ENCODE measurements around the gene NDFIP1.
"Not testable (repeated sequence)": the region's sequence is repeated elsewhere in the genome, so short reads cannot be mapped to it uniquely, and the experiment has no call there.

NDFIP1 gene, protein sequence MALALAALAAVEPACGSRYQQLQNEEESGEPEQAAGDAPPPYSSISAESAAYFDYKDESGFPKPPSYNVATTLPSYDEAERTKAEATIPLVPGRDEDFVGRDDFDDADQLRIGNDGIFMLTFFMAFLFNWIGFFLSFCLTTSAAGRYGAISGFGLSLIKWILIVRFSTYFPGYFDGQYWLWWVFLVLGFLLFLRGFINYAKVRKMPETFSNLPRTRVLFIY

DNA sequence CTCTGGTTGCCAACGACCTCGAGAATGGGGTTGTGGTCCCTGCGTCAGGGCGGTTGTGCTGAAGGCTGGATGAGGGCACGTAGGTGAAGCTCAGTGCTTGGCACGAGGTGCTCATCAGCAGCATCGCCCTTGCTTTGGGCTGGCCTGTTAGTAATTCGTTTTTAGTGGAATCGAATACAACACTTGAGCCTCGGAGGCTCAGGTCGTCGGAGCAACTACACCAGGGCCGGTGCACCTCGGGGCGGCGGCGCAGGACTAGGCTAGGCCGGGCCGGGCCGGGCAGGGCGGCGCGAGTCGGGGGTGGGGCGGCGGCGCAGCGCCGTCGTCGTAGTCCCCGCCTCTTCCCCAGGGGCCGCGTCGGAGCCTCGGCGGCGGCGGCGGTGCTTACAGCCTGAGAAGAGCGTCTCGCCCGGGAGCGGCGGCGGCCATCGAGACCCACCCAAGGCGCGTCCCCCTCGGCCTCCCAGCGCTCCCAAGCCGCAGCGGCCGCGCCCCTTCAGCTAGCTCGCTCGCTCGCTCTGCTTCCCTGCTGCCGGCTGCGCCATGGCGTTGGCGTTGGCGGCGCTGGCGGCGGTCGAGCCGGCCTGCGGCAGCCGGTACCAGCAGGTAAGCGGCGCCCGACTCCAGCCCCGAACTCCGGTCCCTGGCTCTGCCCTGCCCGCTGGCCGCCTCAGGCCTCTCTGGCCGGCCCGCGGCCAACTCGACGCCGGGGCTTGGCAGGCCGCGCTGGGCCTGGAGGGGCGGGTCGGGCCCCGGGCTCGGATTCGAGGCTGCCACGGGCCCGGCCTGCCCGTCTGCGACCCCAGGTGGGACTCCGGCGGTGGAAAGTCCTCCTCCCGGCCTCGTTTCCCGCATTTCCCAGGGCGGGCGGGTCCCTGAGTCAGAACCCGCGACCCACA is at the start of gene NDFIP1:
Gene NDFIP1, plus strand, starts transcription at position 348 of the 899 bp plus-strand sequence. Its CDS starts 196 bp downstream, at position 544.
- DNase-seq: peak; percentile 75

GRCh38 chr5:142059304-142059940 is 49.2 kb upstream of the NDFIP1 start:
- no peak for DNase-seq

GRCh38 chr5:142063376-142063775 is 45.2 kb upstream of the NDFIP1 start:
- no peak for DNase-seq

DNA sequence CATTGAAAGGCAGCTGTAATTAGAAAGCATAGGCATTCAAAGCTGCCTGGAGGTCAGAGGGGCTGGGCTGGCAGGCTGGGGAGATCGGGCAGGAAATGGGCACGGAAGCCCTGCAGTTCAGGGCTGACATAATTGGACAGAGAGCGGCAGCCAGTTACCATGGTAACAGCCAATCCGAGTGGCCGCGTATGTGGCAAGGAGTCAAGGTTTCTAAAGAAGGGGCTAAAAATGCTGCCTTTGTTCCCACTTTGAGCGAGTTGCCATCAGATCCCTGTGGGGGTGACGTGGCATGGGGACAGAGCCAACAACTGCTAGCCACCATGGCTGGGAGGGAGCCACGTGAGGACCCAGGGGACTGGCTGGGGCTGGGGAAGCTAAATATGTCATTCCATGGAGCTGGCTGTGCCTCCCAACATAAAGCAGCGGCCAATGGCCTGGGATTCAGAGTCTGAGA is 44.7 kb upstream of the NDFIP1 start:
- no peak for DNase-seq

GRCh38 chr5:142065273-142065672 is 43.3 kb upstream of the NDFIP1 start:
- DNase-seq: no peak

GRCh38 chr5:142069606-142070399 is 38.8 kb upstream of the NDFIP1 start:
- no peak for DNase-seq

DNA sequence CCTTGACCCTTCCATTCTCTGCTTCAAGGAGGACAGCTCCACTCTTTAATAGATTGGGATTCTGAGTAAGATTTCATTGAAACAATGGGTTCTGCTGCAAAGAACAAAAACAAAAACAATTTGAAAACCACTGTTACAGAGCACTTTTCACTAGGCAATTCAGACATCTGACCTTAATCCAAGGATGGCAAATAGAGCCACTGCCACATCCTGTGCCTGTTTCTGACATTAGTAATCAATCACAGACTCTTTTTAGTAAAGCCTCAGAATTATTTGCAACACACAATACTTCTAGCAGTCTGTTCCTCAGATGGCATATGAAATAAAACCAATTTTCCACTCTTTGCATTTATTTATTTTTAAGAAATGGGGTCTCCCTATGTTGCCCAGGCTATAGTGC is 37.8 kb upstream of the NDFIP1 start:
- no peak for DNase-seq

DNA sequence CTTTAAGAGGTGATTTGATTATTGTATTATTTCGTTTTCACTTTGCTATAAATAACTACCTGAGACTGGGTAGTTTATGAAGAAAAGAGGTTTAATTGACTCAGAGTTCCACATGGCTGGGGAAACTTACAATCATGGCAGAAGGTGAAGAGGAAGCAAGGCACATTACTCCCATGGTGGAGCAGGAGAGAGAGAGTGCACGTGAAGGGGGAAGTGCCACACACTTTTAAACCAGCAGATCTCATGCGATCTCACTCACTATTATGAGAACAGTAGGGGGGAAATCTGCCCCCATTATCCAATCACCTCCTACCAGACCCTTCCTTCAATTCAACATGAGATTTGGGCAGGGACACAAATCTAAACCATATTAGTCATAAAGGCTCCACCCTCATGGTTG is 36.1 kb upstream of the NDFIP1 start:
- no peak for DNase-seq

- no peak for DNase-seq
These were observed 35.1 kb upstream of the NDFIP1 start for GRCh38 chr5:142073362-142073988.

- DNase-seq: no peak
These were observed 34.6 kb upstream of the NDFIP1 start for GRCh38 chr5:142074006-142074405.

GRCh38 chr5:142078221-142078620 is 30.4 kb upstream of the NDFIP1 start:
- DNase-seq: no peak

DNA sequence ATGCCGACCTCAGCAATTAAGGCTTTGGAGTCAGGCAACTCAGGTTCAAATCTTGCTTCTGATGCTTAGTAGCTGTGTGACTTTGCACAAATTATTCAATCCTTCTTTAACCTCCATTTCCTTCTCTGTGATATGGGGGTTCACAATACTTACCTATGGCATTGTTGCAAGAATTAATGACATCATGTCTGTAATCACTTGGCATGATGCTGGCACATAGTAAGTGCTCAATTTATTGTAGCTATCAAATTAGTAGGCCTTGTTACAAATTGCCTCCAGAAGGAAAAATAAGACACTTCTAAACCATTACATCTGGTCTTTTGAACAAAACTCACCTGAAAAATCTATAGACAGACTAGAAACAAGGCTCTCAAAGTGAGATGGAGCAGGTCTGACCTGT is 29.9 kb upstream of the NDFIP1 start:
- DNase-seq: no peak

- DNase-seq: no peak
These were observed 29.3 kb upstream of the NDFIP1 start for GRCh38 chr5:142079306-142079721.

GRCh38 chr5:142080248-142080647 is 28.3 kb upstream of the NDFIP1 start:
- no peak for DNase-seq

DNA sequence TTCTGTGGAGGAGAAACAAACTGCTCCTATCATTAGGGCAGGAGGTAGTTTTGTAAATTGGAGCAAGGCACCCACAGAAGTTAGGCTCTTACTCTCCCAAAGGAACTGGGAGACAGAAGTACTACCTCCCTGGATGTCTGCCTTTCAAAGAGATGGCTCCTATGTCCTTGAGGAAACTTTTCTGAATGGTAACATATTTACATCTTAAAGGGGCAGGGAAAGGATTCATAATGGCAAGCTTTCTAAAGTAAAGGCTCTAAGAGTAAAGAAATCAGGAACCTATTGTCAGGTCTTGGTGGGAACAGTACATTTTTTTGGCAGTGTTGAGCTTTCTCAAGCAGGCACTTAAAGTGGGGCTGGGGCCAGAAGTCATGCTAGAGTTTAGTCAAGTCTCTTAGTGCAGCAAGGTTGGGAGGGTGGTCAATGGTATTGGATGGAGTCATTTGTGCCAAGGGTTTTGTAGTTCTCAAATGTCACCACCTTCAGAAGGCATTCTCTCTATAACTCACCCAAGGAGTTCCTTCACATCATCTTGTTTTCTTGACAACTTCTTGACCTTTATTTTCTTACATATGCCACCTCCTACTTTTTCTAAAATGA is 26.3 kb upstream of the NDFIP1 start:
- no peak for DNase-seq

GRCh38 chr5:142086229-142086628 is 22.4 kb upstream of the NDFIP1 start:
- DNase-seq: no peak

DNA sequence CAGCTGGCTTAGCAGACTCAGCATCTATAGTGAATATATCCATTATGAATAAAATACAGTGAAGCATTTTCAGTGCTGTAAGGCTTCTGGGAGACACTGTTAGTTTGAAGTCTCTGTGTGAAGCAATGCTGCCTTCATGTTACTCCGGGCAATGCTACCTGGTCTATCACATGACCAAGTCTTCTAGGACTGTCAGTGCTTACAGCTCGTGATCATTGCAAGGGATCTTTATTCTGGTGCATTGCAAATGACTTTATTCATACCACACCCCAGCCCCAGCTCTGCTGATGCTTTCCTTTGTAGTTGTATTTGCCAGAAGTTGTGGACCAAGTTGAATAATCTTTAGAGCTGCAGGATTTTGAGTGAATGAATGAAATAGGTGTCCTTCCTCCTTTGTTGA is 21.9 kb upstream of the NDFIP1 start:
- no peak for DNase-seq

GRCh38 chr5:142087920-142088679 is 20.5 kb upstream of the NDFIP1 start:
- DNase-seq: no peak

DNA sequence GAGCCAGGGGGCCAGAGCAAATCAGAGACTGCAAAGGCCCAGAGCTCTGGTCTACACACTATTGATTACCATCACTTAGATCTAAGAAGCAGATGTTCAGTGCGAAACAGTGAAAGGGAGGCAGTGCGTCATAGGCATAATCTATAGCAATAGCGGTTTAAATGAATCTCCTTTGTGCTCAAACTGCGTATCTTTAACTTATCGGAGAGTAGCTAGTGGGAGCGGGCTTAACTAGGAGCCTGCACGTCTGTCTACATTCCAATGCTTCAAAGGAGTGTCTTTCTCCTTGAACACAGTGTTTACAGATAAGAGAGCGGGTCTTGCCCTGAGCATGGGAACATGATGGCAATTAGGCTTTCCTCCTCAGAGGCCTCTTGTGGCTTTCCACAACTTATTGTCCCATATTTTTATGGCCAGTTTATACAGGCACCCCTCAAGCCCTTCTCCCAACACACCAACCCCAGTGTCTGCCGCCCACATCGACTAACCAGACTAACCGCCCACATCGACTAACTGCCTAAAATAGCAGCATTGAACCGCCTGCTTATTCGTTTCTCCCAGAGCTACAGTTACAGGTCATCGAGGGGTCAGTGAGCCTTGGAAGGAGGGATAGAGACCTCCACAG is 19.6 kb upstream of the NDFIP1 start:
- not testable (repeated sequence) for DNase-seq

DNA sequence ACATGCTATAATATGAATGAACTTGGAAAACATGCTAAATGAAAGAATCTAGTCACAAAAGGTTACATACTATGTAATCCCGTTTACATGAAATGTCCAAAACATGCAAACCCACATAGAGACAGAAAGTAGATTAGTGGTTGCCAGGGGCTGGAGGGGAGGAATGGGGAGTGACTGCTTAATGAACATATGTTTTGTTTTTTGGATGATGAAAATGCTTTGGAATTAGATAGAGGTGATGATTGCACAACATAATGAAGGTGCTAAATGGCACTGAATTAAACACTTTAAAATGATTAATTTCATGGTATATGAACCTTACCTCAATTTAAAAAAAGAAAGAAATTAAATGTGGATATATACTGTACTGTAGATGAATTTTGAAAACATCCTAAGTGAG is 17.6 kb upstream of the NDFIP1 start:
- no peak for DNase-seq

GRCh38 chr5:142091922-142092321 is 16.7 kb upstream of the NDFIP1 start:
- DNase-seq: no peak

Data from activated T-cell treated with anti-CD3 and anti-CD28 coated beads for 4 hours (primary cell).